OCI-LY1 (cell line): ENCODE results near the gene SDHA.

Experiments
- CTCF ChIP-seq: fragments of 200-600 bp; sonication (generic), shearing (Covaris generic); IDR thresholded peaks from 2 replicates; pipeline ENCODE4 v1.5.1; 2017; ENCODE audit warnings: mild to moderate bottlenecking, antibody characterized with exemption, low read length, moderate library complexity, mixed read lengths
- EZH2 ChIP-seq: fragments of 200-600 bp; sonication (generic), shearing (Covaris generic); IDR thresholded peaks from 2 replicates; pipeline ENCODE4 v1.8.0; 2017; ENCODE audit warnings: borderline replicate concordance, mixed run types, mild to moderate bottlenecking, antibody characterized with exemption, low read length, moderate library complexity, mixed read lengths

- no peak for TF ChIP-seq EZH2
- no peak for TF ChIP-seq CTCF
These were observed 13.5 kb downstream of the SDHA start for GRCh38 chr5:231661-232060.
